ENCODE results near the gene DDC.

Gene DDC, protein sequence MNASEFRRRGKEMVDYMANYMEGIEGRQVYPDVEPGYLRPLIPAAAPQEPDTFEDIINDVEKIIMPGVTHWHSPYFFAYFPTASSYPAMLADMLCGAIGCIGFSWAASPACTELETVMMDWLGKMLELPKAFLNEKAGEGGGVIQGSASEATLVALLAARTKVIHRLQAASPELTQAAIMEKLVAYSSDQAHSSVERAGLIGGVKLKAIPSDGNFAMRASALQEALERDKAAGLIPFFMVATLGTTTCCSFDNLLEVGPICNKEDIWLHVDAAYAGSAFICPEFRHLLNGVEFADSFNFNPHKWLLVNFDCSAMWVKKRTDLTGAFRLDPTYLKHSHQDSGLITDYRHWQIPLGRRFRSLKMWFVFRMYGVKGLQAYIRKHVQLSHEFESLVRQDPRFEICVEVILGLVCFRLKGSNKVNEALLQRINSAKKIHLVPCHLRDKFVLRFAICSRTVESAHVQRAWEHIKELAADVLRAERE

DNA sequence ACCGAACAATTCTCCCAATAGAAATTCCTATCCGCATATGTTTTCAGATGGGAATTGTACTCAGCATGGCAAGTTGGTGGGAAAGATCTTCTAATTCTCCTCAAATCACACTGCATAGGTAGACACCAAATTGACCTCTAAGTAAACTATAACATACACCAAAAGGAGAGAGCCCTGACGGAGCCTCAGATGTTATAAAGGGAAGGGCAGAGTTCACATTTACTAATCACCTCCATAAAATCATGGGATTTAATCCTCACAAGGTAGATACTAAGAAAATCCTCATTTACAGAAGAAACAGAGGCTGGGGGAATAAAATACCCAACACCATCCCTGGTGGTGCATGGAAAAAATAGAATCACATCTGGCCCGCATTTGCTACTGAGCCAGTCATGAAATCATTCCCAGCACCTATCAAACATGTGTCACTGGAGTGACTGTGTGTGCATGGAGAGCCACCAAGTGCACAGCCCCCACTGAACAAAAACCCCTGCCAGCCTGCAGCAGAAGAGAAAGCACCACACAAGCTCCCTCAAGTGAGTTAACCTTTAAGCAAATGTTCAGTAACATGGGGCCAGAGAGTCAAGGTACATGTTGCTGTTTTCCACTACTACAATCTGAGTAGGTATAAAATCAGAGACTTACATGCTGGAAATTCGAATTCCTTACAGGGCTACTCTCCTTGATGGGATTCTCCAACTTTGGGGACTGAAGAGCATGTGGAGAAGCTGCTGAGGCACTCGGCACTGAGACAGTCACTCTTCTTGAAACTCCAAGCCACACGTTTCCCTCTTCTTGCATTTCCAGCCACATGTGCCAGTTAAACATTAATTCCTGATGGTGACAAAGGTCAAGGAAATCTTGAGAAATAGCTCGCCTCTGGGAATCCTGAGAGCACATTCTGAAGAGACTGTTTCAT is at the start of gene DDC:
DDC (minus strand) TSS at position 766 of the 919 bp plus-strand sequence. CDS start 21,320 bp downstream, outside the sequence.
- FAIRE-seq (no peak), DNase-seq (ENCODE audit: insufficient read length, low spot score) (no peak)

DNA sequence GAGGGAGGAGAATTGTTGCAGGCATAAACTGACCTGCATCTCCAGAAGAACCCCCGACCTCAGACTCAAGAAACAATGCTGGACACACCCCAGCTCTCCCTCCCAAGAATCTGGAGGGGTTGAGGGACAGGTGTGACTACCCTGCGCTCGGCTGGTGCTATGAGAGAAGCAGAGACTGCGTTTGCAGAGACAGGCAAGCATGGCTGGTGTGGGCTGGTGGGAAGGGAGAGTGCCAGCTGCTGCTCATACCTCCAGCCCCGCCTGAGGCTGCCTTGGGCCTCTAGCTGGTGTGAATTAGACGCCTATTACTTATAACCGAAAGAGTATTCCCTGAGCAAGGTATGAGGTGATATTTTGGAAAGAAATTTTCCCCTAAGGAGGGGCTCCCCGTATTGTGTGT is 48.3 kb upstream of the DDC start:
- FAIRE-seq (no peak), DNase-seq (ENCODE audit: insufficient read length, low spot score) (no peak)

DNA sequence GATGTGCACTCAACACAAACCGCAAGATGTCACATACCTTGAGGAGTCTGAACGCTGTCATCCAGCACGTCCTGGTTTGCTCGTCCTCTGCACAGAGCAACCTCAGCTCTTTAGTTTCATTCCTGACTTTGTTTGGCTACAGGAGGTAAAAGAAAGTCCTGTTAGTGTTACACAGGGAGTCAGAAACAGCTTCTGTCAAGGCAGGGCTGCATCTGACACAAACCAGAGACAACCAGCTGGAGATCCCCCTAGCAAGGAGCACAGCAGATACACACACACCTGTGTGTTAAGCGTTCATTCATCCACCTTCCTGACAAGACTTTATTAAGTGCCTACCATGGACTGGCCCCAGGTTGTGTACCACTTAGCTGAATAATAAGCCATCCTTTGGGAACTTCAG is 47.5 kb upstream of the DDC start:
- FAIRE-seq (no peak), DNase-seq (ENCODE audit: insufficient read length, low spot score) (no peak)

DNA sequence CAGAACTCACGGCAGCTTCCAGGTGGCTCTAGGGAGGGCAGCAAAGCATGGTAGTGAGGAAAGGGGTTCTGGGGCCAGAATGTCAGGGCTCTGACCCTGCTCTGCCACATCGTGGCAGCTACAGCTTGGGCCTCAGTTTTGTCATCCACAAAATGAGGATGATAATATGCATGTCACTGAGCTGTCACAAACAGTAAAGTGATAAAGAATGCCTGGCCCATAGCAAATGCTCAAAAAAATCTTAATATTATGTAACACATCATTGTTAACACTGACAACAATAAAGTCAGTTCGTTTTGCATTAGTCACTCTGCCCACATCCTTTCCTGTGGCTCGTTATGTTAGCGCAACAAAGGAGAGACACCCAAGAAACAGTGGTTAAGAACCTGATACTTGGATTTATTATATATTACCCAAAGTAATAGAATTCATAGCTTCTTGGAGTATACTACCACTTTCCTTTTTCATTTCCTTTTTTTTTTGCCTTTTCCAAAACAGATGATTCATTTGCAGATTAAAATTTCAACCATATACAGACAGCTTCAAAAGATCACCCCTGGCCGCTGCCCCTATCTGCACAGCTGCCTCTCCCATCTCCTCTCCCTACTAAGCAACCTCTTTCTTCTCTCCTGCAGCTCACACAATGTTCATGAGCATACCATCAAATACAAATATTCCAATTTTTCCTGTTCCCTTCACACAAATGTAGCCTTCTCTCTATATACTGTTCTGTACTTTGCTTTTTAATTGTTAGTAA is 45.5 kb upstream of the DDC start:
- DNase-seq (ENCODE audit: insufficient read length, low spot score): no peak
- FAIRE-seq: no peak

DNA sequence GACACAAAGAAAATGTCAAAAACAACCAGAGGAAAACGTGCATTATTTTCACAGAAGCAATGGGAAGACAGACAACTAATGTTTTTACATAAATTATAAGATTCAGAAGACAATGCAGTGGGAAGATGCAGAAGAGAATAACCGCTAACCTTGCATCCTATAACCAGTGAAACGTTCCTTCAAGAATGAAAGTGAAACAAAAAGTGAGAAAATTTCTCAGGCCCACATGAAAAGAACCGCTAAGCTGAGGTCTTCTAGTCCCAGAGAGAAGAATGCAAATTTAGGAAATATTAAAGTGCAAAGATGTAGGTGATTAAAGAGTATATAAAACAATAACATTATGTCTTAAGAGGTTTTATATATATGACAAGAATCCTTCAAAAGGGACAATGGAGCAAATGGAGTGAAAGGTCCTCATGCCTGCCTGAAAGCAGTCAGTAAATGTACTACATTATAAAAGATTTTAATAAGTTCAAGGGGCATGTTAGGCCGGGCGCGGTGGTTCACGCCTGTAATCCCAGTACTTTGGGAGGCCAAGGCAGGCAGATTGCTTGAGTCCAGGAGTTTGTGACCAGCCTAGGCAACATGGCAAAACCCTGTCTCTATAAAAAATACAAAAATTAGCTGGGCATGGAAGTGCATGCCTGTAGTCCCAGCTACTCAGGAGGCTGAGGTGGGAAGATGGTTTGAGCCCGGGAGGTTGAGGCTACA is 43.1 kb upstream of the DDC start:
- FAIRE-seq (no peak), DNase-seq (ENCODE audit: insufficient read length, low spot score) (no peak)

DNA sequence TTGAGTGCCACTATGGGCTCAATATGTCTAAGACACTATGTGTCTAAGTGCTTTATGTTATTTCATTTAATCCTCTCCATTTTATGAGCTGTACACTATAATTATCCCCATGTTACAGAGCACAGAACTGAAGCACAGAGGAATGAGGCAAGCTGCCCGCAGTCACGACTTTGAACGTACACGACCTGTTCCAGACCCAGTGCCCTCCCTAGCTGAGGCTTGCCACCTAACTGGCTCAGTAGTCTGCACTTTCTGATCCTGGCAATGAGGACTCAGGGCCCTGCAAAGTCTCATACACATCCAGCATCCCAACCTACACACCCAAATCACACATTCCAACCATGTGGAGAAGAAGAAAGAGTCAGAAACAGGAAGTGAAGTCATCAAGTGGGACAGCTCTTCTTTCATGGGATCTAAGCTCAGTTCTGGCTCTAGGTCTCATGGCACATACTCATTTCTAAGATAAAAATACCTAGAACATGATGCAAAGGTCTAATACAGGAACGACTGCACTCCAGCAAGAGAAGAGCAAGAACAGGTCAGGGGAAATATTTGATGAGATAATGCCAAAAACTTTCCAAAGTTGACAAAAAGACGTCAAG is 42.4 kb upstream of the DDC start:
- no peak for FAIRE-seq
- DNase-seq (ENCODE audit: insufficient read length, low spot score): no peak

DNA sequence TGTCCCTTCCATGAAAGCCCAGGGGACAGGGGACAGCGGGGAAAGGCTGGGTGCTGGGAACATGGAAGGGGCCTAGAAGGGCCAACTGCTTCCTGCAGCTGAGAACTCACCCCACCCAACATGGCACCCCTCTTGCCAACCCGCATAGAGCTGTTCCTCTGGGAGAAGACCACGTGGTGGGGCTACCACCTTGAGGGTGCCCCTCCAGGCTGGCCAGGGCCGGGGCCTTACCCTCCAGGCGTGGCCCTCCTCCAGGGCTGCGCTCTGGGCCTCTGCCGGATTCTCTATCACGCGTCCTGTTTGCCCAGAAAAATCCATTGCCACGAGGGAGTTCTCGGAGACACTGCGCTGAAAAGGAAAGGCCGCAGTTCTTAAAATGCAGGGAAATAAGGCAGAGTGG is 39.9 kb upstream of the DDC start:
- no peak for DNase-seq (ENCODE audit: insufficient read length, low spot score)
- no peak for FAIRE-seq

DNA sequence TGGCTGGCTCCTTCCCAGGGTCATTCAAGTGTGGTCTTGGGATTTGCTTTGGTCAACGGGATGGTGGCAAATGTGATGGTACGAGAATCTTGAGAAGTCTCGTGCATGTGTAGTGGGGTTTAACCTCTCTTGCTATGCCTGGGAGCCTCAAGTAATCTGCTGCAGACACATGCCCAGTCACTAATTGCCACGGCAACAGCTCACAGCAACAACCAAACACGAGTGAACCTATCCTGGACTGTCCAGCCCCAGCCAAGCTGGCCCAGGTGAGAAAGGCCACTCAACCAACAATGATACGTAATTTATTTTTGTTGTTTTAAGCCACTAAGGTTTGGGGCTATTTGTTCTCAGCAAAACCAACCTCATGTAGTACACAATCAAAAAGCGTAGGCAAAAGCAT is 38.1 kb upstream of the DDC start:
- FAIRE-seq (no peak), DNase-seq (ENCODE audit: insufficient read length, low spot score) (no peak)

DNA sequence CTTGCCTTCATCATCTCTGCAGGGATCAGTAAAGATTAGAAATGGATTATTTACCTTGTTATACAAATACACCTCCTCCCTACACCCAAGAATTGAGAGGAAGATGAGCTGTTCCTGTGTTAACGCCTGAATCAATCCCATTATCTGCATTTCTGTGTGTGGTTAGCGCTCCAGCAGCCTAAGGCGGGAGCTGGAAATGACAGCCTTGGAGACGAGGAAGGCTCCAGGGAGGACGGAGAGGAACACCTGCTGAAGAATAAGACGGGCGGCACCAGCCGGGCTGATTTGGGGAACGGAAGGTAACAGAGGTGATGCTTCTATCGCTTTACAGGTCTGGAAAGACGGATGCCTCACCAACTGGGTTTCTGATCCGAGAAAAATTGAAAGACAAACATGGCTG is 34.2 kb upstream of the DDC start:
- no peak for FAIRE-seq
- no peak for DNase-seq (ENCODE audit: insufficient read length, low spot score)

DNA sequence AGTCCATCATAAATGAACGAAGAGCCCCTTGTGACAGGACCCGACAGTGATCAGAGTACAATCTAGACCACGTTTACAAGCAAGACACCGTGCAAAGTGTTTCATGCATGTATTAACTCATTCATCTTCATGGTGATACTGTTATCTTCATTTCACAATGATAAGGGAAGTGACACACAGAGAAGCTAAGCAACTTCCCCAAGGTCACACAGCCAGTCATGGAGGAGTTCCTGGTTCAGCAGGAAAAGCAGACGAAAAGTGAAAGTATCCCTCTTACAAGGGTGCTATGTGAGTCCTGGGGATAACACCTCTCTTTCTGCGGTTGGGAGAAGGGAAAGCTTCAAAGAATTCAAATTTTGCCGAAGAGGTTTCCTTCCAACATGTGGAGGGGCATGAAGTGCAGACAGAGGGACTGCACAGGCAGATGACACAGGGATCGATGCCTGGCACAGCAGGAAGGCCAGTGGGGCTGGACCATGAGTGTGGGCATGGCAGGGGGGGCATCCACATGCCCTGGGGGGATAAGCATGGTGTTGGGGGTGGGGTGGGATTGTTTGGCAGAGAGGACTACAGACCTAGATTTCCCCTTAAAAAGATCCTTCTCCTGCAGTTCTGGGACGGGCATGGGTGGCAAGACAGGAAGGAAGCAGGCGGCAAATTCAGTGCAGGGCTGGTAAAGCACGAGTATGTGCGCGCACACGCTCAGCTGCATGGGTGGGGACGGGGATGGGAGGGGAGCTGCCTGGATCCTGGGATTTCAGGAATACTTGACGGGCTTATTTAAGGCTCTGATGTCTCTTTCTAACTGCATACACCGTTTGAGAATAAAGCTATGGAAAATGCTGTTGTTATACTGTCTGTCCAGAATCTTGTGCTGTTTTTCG is 33.5 kb upstream of the DDC start:
- FAIRE-seq (no peak), DNase-seq (ENCODE audit: insufficient read length, low spot score) (no peak)

DNA sequence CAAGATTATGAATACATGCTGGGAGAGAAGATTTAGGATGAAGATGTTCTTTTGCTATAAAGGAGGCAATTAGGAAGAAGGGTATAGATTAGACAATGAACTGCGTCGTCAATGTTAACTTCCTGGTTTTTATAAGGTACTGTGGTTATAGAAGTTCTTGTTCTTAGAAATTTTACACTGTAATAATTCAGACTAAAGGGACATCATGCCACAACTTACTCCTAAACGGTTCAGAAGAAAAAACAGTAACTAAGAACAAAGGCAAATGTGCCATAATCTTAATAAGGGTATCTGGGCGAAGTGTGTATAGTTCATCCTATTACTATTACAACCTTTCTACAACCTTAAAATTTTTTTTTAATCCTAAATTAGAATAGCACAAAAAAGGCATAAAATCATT is 31.3 kb upstream of the DDC start:
- DNase-seq (ENCODE audit: insufficient read length, low spot score) (no peak), FAIRE-seq (no peak)

DNA sequence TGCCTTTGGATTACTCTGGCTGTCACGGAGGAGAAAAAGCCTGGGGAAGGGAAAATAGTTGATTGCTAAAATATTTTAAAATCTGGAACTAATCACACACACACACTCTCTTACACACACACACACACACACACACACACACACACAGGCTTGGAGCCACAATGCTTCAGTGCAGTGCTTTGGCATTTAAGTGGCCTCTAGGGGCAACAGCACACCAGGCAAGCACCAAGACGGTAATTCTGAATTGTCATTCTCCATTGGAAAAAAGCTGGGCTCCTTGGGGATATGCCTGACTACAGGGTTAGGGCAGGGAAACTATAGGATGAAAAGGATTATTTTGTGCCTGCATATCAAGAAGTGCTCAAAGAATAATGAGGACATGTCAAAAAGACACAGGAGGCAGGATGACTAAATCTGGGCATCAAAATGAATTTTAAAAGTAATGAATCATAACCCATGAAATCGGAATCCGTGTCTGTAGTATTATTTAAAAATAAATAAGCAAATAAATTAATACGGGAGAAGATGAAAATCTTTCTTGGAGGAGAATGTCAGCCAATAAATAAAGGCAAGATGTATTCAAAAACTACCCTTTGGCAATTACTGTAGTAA is 30.4 kb upstream of the DDC start:
- DNase-seq (ENCODE audit: insufficient read length, low spot score): no peak
- no peak for FAIRE-seq

DNA sequence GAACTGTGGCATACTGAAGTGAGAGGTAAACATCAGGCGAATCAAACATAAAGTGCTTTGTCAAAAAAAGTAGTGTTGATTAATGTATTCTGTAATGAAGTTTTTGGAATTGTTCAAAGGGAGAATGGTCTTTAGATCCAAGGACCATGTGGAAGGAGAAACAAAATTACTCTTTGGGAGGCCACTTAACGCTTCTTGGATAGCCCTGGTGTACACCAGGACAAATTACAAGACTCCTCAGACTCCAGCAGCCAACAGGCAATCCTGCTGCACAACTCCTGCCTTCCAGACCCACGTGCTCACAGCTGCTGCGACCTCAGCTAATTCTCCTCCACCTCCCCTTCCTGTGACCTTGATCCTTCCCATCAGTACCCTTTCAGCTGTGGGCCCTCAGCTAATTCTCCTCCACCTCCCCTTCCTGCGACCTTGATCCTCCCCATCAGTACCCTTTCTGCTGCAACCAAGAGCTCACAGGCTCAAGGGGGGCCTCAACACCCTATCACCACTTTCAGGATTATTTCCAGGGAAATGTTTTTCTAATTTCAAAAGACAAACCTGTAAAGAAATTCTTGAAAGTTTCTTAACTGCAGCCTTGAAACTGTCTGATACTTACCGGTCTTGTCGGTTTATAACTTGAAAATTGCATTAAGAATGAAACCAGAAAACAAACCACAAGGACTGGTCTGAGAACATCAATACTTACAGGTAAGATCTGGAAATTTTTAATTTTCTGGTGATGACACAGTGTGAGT is 29.7 kb upstream of the DDC start:
- no peak for DNase-seq (ENCODE audit: insufficient read length, low spot score)
- peak; percentile 48 for FAIRE-seq

DNA sequence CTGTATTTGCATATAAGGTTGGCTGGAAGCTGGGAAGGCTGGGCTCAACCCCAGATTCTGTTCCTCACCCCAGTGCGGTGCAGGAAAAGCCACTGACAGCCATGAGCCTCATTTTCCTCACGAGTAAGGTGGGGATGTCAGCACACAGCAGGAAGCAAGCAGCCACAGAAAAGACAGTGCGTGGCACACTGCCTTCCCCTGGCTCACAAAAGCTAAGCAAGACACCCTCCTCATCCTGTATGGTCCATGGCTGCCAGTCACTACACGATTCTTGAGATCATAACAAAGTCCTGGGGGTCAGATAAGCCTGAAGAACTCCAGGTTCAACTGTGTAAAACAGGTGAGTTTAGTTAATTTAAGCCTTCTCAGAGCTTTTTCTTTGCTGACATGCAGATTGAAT is 28.9 kb upstream of the DDC start:
- no peak for FAIRE-seq
- DNase-seq (ENCODE audit: insufficient read length, low spot score): no peak

DNA sequence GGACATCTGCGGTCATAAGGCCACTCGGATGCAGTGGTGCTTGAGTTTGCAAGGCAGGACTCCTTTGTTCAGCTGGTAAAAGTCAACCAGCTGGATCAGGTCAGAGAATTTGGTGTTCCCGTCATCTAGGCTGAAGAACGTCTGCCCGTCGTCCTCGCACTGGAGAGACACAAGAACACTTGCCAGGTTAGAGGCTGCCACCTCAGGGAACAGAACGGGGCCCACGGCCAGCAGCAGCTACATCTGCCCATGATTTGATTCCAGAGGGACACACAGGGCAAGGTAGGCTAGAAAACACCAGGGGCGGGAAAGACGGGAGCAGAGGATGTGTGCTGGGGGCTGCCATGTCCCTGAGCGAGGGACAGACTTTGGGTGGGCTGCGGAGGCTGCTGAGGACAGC is 27.7 kb upstream of the DDC start:
- FAIRE-seq (no peak), DNase-seq (ENCODE audit: insufficient read length, low spot score) (no peak)

DNA sequence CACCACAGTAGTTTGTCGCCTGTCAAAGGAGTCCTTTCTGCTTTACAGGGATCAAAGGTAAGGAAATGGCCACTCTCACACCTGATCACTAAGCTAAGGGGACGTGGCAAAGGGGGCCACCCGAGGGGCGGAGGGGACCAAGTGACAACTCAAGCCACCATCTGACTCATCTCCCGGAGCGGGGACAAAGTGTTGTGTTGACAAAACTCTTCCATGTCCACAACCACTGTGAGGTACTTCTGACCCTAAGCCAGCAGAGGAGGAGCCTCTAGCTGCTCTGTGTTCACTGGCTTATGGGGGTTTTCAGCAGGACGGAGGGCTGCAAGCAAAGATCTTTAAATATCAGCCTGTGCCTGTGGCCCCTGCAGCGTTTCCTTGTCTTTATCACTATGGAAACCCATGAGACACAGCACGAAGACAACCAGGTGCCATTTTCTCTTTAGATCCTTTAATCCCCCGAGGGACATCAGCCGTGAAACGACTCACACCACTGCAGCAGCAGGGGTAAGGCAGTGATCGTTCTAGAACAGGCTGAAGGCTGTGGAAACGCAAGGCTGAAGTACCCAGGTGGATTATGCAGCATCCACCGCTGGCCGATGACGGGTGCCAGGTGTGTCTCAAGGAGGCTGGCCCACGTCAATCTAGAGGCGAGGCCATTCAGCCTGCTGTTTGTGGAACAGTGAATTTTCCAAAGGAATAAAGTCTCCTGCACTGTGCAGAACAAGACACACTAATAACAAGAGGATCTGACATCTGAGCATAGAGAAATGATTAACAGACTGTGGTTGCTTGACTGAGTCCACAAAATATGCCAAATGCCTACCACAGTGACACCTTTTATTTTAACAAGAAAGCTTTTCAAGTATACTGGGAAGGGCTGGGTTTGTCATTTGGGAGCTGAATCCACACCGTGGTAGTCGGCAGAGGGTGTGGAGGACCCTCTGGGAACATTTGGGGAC is 26.6 kb upstream of the DDC start:
- FAIRE-seq: peak; percentile 61
- DNase-seq (ENCODE audit: insufficient read length, low spot score): peak; percentile 35

DNA sequence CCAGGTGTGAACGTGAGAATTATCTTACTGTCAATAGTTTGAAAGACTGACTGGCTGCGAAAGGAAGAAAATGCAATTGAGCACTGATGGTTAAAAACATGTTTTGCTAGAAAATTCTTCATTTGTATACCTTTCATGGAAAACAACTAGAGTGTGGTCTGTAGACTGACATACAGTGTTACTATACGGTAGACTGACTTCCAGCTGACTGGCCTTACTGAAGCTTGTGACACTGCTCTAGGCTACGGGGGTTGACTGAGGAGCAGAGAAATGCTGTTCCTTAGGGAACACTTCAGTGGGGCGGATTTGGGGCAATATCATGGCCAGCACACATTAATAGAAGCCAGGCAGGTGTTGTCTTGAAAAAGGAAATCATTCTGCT is 25.9 kb upstream of the DDC start:
- FAIRE-seq: no peak
- DNase-seq (ENCODE audit: insufficient read length, low spot score): no peak

Data from GM19239 (cell line).